ENCODE measurements around the gene HHAT. TPM values are rescaled to one million over a fixed set of nuclear protein-coding genes. Genes with fewer than 3 reads are reported as not detected.

Gene HHAT
- total RNA-seq, 2 experiments from 2014 or later, result 5.2 to 9.5 TPM

DNA sequence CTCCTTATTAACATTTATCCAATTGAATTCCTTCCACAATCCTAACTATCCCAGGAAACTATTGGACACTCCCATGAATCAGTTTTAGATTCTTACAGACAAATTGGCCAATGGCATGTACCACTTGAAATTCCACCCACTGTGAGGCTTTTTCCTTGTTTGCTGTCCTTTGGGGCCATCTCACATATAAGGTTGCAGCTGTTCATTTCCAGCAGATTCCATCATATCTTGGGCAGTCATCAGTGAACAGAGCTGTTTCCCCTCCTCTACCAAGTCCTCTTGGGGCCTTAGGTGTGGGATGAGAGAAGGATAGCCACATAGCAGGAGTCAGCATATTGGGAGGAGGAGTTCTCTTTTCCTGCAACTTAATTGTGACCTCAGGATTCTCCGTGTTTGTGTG lies 109.1 kb downstream of the HHAT start:
- no TSS peak for BruUV-seq (replicated peaks)
- H3K4me2 ChIP-seq (ENCODE audit: low read length), result no peak overlapping the region
- DNase-seq (ENCODE audit: low spot score), result no peak
- ChIA-PET POLR2A (no interaction called here), CTCF (ENCODE audit: unreplicated experiment) (no interaction called here)
- intact Hi-C loops (cut with micrococcal nuclease; ENCODE audit: unreplicated experiment), result no loop called here
- TF ChIP-seq EZH2phosphoT487 (IDR thresholded peaks at IDR 0.05; ENCODE audit: borderline replicate concordance, low read depth, low read length), result no peak
- TF ChIP-seq, protein P1, sequence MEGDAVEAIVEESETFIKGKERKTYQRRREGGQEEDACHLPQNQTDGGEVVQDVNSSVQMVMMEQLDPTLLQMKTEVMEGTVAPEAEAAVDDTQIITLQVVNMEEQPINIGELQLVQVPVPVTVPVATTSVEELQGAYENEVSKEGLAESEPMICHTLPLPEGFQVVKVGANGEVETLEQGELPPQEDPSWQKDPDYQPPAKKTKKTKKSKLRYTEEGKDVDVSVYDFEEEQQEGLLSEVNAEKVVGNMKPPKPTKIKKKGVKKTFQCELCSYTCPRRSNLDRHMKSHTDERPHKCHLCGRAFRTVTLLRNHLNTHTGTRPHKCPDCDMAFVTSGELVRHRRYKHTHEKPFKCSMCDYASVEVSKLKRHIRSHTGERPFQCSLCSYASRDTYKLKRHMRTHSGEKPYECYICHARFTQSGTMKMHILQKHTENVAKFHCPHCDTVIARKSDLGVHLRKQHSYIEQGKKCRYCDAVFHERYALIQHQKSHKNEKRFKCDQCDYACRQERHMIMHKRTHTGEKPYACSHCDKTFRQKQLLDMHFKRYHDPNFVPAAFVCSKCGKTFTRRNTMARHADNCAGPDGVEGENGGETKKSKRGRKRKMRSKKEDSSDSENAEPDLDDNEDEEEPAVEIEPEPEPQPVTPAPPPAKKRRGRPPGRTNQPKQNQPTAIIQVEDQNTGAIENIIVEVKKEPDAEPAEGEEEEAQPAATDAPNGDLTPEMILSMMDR (conservative IDR thresholded peaks at IDR 0.05; ENCODE audit: low read length), result no peak
- no peaks in the 10 kb centered on the region for H3K4me1 ChIP-seq (ENCODE audit: insufficient read depth, low read length, poor library complexity, severe bottlenecking)
- no peaks in the 10 kb centered on the region for H3K79me2 ChIP-seq (ENCODE audit: insufficient read depth, low read depth, low read length)
- H3K36me3 ChIP-seq (ENCODE audit: insufficient read depth, low read length), result no peaks in the 10 kb centered on the region
- H3K4me3 ChIP-seq (ENCODE audit: low read depth, low read length, poor library complexity, severe bottlenecking), result no peak overlapping the region
- H4K20me1 ChIP-seq (ENCODE audit: insufficient read depth, low read length), result no peaks in the 10 kb centered on the region
- H3K27ac ChIP-seq (ENCODE audit: low read depth, low read length, poor library complexity, severe bottlenecking), result no peak overlapping the region
- no peak overlapping the region for H2AFZ ChIP-seq (ENCODE audit: low read length)
- no peaks in the 10 kb centered on the region for H3K9me3 ChIP-seq (ENCODE audit: low read length)
- H3K9me2 ChIP-seq (ENCODE audit: insufficient read depth, low read length), result no peaks in the 10 kb centered on the region

DNA sequence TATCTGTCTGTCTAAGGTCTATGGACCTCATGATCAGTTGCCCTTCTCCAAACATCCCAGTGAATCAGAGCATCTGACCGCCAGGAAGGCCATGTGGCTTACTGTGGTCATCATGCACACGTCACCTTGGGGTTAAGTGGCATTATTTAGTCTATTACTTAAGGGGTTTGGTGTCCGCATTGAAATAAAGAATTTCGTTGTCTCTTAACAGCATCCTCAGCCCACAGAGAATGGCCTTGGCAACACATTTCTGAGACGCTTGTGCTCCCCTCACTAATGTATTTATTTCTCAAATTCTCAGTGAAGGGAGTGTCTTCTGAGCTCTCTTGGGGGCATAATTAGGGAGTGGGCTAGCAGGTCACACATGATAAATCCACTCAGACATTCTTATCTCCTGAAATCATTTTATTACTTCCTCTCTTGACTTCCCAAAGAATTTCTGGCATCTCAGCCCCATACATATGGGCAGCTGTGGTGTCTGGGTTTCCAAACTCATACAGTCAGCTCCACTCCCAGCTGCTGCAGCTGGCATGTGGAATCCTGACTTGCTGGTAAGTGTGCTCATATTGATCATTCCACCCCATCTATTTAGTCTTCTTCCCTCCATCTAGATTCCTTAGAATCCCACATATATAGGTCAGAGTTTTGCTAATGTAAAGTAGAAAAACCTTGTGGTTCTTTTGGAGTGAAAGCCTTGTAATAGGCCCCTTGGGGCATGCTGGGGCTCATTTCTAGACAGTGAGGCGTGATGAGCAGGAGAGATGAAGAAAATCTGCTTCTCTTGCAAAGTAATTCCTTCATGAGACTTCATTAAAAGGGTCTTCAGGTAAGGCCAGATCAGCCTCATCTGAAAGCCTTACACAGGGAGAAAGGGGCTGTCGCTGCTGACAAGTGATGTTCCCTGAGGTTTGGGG lies 110.5 kb downstream of the HHAT start:
- H3K4me2 ChIP-seq (ENCODE audit: low read length), result no peak overlapping the region
- BruUV-seq (replicated peaks), result no TSS peak
- CTCF ChIA-PET (ENCODE audit: unreplicated experiment), result no interaction called here

More for the DNA sequence above, 110.5 kb downstream of the HHAT start:
- DNase-seq (ENCODE audit: low spot score), result no peak
- TF ChIP-seq, protein P1 (conservative IDR thresholded peaks at IDR 0.05; ENCODE audit: low read length), result no peak
- no peak for TF ChIP-seq EZH2phosphoT487 (IDR thresholded peaks at IDR 0.05; ENCODE audit: borderline replicate concordance, low read depth, low read length)
- no peak overlapping the region for H3K4me3 ChIP-seq (ENCODE audit: low read depth, low read length, poor library complexity, severe bottlenecking)
- no peaks in the 10 kb centered on the region for H4K20me1 ChIP-seq (ENCODE audit: insufficient read depth, low read length)
- H2AFZ ChIP-seq (ENCODE audit: low read length), result no peak overlapping the region
- H3K27ac ChIP-seq (ENCODE audit: low read depth, low read length, poor library complexity, severe bottlenecking), result no peak overlapping the region
- no peaks in the 10 kb centered on the region for H3K9me2 ChIP-seq (ENCODE audit: insufficient read depth, low read length)
- no peaks in the 10 kb centered on the region for H3K4me1 ChIP-seq (ENCODE audit: insufficient read depth, low read length, poor library complexity, severe bottlenecking)
- no peaks in the 10 kb centered on the region for H3K79me2 ChIP-seq (ENCODE audit: insufficient read depth, low read depth, low read length)
- no peaks in the 10 kb centered on the region for H3K9me3 ChIP-seq (ENCODE audit: low read length)
- POLR2A ChIA-PET, result interaction anchor here (0.6 kb wide), 1 partner anchor 811 kb away, joined by 4 read pairs; no protein-coding TSS in a partner anchor
- intact Hi-C loops (cut with micrococcal nuclease; ENCODE audit: unreplicated experiment), result no loop called here
- no peaks in the 10 kb centered on the region for H3K36me3 ChIP-seq (ENCODE audit: insufficient read depth, low read length)
